Liver (tissue), 3 donors: ENCODE data around the gene ARPIN.
"Not testable (repeated sequence)": the region's sequence is repeated elsewhere in the genome, so short reads cannot be mapped to it uniquely, and the experiment has no call there.

ENCODE experiments used
- FOXA1 ChIP-seq: IDR thresholded peaks from 2 replicates; pipeline ENCODE4 v1.6.1; 2016; ENCODE audit warnings: antibody characterized with exemption
- HNF4G ChIP-seq: IDR thresholded peaks from 2 replicates; pipeline ENCODE4 v1.6.1; 2016; ENCODE audit warnings: antibody characterized with exemption
- RAD21 ChIP-seq, 2 donors: IDR thresholded peaks; 2 replicates each; pipeline ENCODE4 v1.6.1; 2016; ENCODE audit warnings: antibody characterized with exemption in 2 of 2, mild to moderate bottlenecking in 2 of 2
- TAF1 ChIP-seq: conservative IDR thresholded peaks from 2 replicates; pipeline ENCODE4 v1.6.1; 2016; ENCODE audit warnings: antibody characterized with exemption, mild to moderate bottlenecking
- TF ChIP-seq, protein P1 (sequence below): IDR thresholded peaks from 2 replicates; pipeline ENCODE4 v1.6.1; 2016; ENCODE audit warnings: antibody characterized with exemption, mild to moderate bottlenecking
- TF ChIP-seq, protein P2 (sequence below): fragments of 150-350 bp; IDR thresholded peaks from 2 replicates; pipeline ENCODE4 v1.5.1; 2017; ENCODE audit warnings: improper control_type of control experiment, low read depth, low read length; ENCODE audit not compliant: missing input control
- donor health status: healthy.
- donor health status: healthy.

DNA sequence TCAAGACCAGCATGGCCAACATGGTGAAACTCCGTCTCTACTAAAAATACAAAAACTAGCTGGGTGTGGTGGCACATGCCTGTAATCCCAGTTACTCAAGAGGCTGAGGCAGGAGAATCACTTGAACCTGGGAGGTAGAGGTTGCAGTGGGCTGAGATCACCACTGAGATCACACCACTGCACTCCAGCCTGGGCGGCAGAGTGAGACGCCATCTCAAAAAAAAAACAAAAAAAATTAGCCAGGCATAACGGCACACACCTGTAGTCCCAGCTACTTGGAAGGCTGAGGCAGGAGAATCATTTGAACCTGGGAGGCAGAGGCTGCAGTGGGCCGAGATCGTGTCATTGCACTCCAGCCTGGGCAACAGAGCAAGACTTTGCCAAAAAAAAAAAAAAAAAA, 31.0 kb upstream of the ARPIN start:
- not testable (repeated sequence) for TF ChIP-seq TAF1; FOXA1; HNF4G; RAD21 (IDR thresholded peaks at IDR 0.05)
- TF ChIP-seq, protein P1, sequence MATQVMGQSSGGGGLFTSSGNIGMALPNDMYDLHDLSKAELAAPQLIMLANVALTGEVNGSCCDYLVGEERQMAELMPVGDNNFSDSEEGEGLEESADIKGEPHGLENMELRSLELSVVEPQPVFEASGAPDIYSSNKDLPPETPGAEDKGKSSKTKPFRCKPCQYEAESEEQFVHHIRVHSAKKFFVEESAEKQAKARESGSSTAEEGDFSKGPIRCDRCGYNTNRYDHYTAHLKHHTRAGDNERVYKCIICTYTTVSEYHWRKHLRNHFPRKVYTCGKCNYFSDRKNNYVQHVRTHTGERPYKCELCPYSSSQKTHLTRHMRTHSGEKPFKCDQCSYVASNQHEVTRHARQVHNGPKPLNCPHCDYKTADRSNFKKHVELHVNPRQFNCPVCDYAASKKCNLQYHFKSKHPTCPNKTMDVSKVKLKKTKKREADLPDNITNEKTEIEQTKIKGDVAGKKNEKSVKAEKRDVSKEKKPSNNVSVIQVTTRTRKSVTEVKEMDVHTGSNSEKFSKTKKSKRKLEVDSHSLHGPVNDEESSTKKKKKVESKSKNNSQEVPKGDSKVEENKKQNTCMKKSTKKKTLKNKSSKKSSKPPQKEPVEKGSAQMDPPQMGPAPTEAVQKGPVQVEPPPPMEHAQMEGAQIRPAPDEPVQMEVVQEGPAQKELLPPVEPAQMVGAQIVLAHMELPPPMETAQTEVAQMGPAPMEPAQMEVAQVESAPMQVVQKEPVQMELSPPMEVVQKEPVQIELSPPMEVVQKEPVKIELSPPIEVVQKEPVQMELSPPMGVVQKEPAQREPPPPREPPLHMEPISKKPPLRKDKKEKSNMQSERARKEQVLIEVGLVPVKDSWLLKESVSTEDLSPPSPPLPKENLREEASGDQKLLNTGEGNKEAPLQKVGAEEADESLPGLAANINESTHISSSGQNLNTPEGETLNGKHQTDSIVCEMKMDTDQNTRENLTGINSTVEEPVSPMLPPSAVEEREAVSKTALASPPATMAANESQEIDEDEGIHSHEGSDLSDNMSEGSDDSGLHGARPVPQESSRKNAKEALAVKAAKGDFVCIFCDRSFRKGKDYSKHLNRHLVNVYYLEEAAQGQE: not testable (repeated sequence)
- TF ChIP-seq, protein P2, sequence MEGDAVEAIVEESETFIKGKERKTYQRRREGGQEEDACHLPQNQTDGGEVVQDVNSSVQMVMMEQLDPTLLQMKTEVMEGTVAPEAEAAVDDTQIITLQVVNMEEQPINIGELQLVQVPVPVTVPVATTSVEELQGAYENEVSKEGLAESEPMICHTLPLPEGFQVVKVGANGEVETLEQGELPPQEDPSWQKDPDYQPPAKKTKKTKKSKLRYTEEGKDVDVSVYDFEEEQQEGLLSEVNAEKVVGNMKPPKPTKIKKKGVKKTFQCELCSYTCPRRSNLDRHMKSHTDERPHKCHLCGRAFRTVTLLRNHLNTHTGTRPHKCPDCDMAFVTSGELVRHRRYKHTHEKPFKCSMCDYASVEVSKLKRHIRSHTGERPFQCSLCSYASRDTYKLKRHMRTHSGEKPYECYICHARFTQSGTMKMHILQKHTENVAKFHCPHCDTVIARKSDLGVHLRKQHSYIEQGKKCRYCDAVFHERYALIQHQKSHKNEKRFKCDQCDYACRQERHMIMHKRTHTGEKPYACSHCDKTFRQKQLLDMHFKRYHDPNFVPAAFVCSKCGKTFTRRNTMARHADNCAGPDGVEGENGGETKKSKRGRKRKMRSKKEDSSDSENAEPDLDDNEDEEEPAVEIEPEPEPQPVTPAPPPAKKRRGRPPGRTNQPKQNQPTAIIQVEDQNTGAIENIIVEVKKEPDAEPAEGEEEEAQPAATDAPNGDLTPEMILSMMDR: not testable (repeated sequence)
